ENCODE measurements around the gene DAG1.

The DAG1 gene

DNA sequence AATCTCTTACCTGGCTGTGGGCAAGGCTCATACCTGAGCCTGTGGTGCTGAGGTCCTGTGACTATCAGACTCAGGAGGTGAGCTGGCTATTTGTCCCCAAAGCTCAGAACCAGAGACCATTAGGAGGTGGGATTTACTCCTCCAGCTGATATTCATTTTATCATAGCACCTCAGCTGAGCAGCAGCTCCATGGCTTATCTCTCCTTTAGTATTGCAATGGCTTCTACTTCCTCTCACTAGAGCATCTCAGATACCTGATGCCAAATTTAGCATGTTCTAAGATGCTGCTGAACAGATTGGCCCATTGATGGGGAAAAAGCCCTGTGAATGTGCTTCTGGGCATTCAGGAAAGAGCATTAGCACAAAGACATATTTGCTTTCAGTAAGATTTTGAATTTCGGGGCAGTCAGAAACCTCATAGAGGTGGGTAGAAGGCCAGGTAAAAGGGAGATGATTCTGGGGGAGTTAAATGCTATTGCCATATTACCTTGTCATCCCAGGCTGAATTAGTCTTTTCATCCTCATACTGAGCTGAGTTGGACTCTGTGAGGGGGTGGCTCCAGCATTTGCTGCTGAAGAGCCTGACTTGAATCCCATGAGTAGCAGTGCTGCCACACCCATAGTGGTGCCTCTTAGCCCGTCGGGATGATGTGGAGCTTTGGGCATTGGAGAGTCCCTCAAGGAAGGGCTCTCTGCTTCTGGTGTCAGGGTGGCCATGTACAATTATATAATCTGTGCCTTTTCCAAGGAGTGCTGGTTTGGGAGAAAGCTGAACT, 86.6 kb downstream of the DAG1 start:
- DNase-seq: no peak

- DNase-seq: no peak
These were observed 93.0 kb downstream of the DAG1 start for GRCh38 chr3:49563040-49563578.

GRCh38 chr3:49563766-49564165, 93.7 kb downstream of the DAG1 start:
- no peak for DNase-seq

- no peak for DNase-seq
These were observed 96.2 kb downstream of the DAG1 start for GRCh38 chr3:49566312-49566711.

GRCh38 chr3:49567406-49567805, 97.3 kb downstream of the DAG1 start:
- DNase-seq: no peak

DNA sequence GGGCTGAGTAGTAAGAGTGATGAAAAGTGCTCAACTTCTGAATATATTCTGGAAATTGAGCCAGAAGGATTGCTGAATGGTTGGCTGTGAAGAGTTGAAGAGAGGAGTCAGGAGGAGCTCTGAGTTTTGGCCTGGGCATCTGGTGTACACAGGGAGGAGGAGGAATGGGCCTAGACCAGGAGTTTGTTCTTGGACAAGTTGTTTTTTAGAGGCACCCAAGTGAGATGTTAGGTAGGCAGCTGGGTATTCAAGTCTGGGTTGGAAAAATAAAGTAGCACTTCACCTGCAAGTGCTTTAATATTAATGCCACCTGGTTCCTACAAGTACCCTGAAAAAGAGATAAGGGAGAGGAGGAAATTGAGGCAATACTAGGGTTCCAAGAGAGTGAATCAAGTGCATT, 98.9 kb downstream of the DAG1 start:
- DNase-seq: no peak

DNA sequence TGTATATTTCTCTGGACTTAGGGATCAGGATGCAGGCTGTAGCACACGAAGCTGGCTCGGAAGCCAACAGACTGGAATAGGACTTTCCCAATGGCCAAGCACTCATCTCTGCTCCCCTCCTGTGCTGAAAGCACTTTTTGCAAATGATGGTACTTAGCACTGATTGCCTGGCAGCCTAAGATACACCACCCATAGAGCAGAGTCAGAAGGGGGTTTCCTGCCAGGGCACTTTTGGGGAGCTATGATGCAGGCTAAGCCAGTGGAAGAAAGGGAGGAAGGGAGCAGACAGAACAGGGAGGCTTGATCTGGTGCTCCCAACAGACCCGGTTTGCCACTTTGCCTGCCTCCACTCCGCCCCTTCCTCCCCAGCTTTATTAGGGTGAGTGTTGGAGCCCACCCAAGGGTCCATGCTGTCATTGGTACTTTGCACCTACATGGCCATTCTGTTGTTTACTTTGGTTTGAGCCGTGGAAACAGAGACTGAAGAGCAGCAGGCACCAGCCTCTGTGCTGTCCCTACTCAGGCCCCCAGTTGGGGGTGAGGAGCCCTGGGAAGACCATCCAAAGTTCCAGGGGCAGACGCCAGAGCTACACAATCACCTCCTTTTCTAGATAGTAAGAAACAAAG, 100.1 kb downstream of the DAG1 start:
- DNase-seq: no peak

DNA sequence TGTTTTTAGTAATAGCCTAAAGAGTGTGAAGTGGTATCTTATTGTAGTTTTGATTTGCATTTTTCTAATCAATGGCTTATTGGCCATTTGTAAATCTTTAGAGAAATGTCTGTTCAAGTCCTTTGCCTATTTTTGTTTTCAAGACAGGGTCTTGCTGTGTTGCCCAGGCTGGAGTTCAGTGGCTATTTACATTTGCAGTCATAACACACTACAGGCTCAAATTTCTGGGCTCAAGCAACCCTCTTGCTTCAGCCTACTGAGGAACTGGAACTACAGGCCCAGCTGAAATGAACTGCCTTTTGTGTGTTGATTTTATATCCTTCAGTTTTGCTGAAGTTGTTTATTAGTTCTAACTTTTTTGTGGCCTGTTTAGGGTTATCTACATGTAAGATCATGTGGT, 112.1 kb downstream of the DAG1 start:
- no peak for DNase-seq
